Measurements from ENCODE around the gene TRAPPC3.

TRAPPC3 gene

GRCh38 chr1:36150296-36151133 is 1.2 kb upstream of the TRAPPC3 start:
- H3K9ac ChIP-seq (ENCODE audit: low read length), result peak overlapping the region; percentile 59
- no peaks in the 10 kb centered on the region for H3K36me3 ChIP-seq (ENCODE audit: control insufficient read depth, insufficient read depth, low read length)
- peak overlapping the region; percentile 45 for H3K4me3 ChIP-seq (ENCODE audit: low read depth, low read length)

GRCh38 chr1:36149973-36150295 is 648 bp upstream of the TRAPPC3 start:
- no peaks in the 10 kb centered on the region for H3K36me3 ChIP-seq (ENCODE audit: control insufficient read depth, insufficient read depth, low read length)
- peaks cover 28% of the 10 kb centered on the region for H3K4me1 ChIP-seq (ENCODE audit: control insufficient read depth, insufficient read depth, low read length)
- no peak overlapping the region for H3K27ac ChIP-seq (ENCODE audit: low read depth, low read length)
- H3K9me3 ChIP-seq (ENCODE audit: control insufficient read depth, insufficient read depth, low read depth, low read length), result no peaks in the 10 kb centered on the region
- H3K9ac ChIP-seq (ENCODE audit: low read length), result peak overlapping the region; percentile 59
- H3K27me3 ChIP-seq (ENCODE audit: control insufficient read depth, insufficient read depth, low read length), result peaks cover 31% of the 10 kb centered on the region
- peak overlapping the region; percentile 45 for H3K4me3 ChIP-seq (ENCODE audit: low read depth, low read length)

More at GRCh38 chr1:36150296-36151133, 1.2 kb upstream of the TRAPPC3 start:
- Histone ChIP-seq H3K4me1 (ENCODE audit: control insufficient read depth, insufficient read depth, low read length) (peaks cover 31% of the 10 kb centered on the region), H3K27me3 (ENCODE audit: control insufficient read depth, insufficient read depth, low read length) (peaks cover 34% of the 10 kb centered on the region), H3K27ac (ENCODE audit: low read depth, low read length) (no peak overlapping the region; the same call in 1 of the 2 replicates), H3K9me3 (ENCODE audit: control insufficient read depth, insufficient read depth, low read depth, low read length) (no peaks in the 10 kb centered on the region)

- peaks cover 20% of the 10 kb centered on the region for H3K27me3 ChIP-seq (ENCODE audit: control insufficient read depth, insufficient read depth, low read length)
- peak overlapping the region; percentile 65 for H3K9ac ChIP-seq (ENCODE audit: low read length)
- peak overlapping the region; percentile 72 for H3K4me3 ChIP-seq (ENCODE audit: low read depth, low read length)
- H3K4me1 ChIP-seq (ENCODE audit: control insufficient read depth, insufficient read depth, low read length), result peaks cover 26% of the 10 kb centered on the region
- H3K27ac ChIP-seq (ENCODE audit: low read depth, low read length), result 0 out of 2 replicates have a peak overlapping the region, but pooled peaks have one; percentile 29
- no peaks in the 10 kb centered on the region for H3K36me3 ChIP-seq (ENCODE audit: control insufficient read depth, insufficient read depth, low read length)
- no peaks in the 10 kb centered on the region for H3K9me3 ChIP-seq (ENCODE audit: control insufficient read depth, insufficient read depth, low read depth, low read length)
Measured at GRCh38 chr1:36148821-36149236, 457 bp downstream of the TRAPPC3 start.

GRCh38 chr1:36144413-36144812 is 4.9 kb downstream of the TRAPPC3 start:
- Histone ChIP-seq H3K9me3 (ENCODE audit: control insufficient read depth, insufficient read depth, low read depth, low read length) (no peaks in the 10 kb centered on the region), H3K36me3 (ENCODE audit: control insufficient read depth, insufficient read depth, low read length) (peaks cover 8% of the 10 kb centered on the region), H3K27ac (ENCODE audit: low read depth, low read length) (no peak overlapping the region), H3K27me3 (ENCODE audit: control insufficient read depth, insufficient read depth, low read length) (no peaks in the 10 kb centered on the region), H3K9ac (ENCODE audit: low read length) (no peak overlapping the region), H3K4me3 (ENCODE audit: low read depth, low read length) (no peak overlapping the region), H3K4me1 (ENCODE audit: control insufficient read depth, insufficient read depth, low read length) (no peaks in the 10 kb centered on the region)

GRCh38 chr1:36143424-36143823 is 5.9 kb downstream of the TRAPPC3 start:
- no peak overlapping the region for H3K27ac ChIP-seq (ENCODE audit: low read depth, low read length)
- no peak overlapping the region for H3K9ac ChIP-seq (ENCODE audit: low read length)
- H3K36me3 ChIP-seq (ENCODE audit: control insufficient read depth, insufficient read depth, low read length), result peaks cover 8% of the 10 kb centered on the region
- no peaks in the 10 kb centered on the region for H3K27me3 ChIP-seq (ENCODE audit: control insufficient read depth, insufficient read depth, low read length)
- H3K9me3 ChIP-seq (ENCODE audit: control insufficient read depth, insufficient read depth, low read depth, low read length), result no peaks in the 10 kb centered on the region
- H3K4me3 ChIP-seq (ENCODE audit: low read depth, low read length), result no peak overlapping the region
- no peaks in the 10 kb centered on the region for H3K4me1 ChIP-seq (ENCODE audit: control insufficient read depth, insufficient read depth, low read length)

DNA sequence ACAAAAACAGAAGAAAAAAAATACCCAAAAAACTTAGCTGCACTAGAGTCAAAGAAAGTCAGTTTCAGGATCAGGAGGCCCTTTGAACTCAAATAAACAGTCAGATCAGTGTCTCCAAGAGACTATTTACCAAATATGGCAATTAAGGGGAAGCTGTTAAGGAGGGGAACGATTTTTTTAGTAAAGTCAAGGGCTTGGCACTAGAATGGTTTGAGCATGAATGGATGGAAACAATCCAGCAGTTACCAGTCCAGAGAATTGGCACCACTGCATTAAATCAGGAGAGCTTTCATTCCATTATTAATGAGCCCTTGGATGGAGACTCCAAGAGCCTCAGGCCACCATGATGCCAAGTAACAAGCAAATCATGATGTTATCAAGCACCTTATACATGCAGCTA is 7.2 kb downstream of the TRAPPC3 start:
- Histone ChIP-seq H3K9me3 (ENCODE audit: control insufficient read depth, insufficient read depth, low read depth, low read length) (no peaks in the 10 kb centered on the region), H3K4me3 (ENCODE audit: low read depth, low read length) (no peak overlapping the region), H3K9ac (ENCODE audit: low read length) (no peak overlapping the region), H3K36me3 (ENCODE audit: control insufficient read depth, insufficient read depth, low read length) (peaks cover 21% of the 10 kb centered on the region), H3K4me1 (ENCODE audit: control insufficient read depth, insufficient read depth, low read length) (no peaks in the 10 kb centered on the region), H3K27me3 (ENCODE audit: control insufficient read depth, insufficient read depth, low read length) (no peaks in the 10 kb centered on the region), H3K27ac (ENCODE audit: low read depth, low read length) (no peak overlapping the region)

- Histone ChIP-seq H3K27me3 (ENCODE audit: control insufficient read depth, insufficient read depth, low read length) (no peaks in the 10 kb centered on the region), H3K27ac (ENCODE audit: low read depth, low read length) (no peak overlapping the region), H3K9me3 (ENCODE audit: control insufficient read depth, insufficient read depth, low read depth, low read length) (no peaks in the 10 kb centered on the region), H3K4me3 (ENCODE audit: low read depth, low read length) (no peak overlapping the region), H3K36me3 (ENCODE audit: control insufficient read depth, insufficient read depth, low read length) (peaks cover 26% of the 10 kb centered on the region), H3K9ac (ENCODE audit: low read length) (no peak overlapping the region), H3K4me1 (ENCODE audit: control insufficient read depth, insufficient read depth, low read length) (peaks cover 2% of the 10 kb centered on the region; the same call in 1 of the 2 replicates)
Measured at GRCh38 chr1:36139521-36139920, 9.8 kb downstream of the TRAPPC3 start.

DNA sequence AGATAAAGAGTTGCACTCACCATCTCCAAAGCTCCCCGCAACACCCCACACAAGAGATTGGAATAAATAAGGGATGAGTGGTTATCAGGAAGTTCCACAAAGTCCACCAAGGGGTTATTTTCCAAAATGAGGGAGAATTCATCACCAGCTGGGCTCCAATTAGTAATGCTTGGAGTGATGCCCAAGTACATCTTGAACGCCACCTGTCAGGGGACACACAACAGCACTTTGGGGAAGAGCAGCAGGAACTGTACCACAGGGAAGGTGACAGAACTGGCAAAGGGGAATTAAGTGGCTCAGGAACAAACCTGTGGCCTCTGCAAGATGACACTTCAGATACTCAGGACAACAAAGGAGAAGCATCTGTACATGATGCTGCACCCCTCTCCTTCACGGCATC is 11.5 kb downstream of the TRAPPC3 start:
- Histone ChIP-seq H3K9ac (ENCODE audit: low read length) (no peak overlapping the region), H3K4me1 (ENCODE audit: control insufficient read depth, insufficient read depth, low read length) (peaks cover 10% of the 10 kb centered on the region; the same call in 1 of the 2 replicates), H3K4me3 (ENCODE audit: low read depth, low read length) (no peak overlapping the region), H3K9me3 (ENCODE audit: control insufficient read depth, insufficient read depth, low read depth, low read length) (no peaks in the 10 kb centered on the region), H3K36me3 (ENCODE audit: control insufficient read depth, insufficient read depth, low read length) (peaks cover 26% of the 10 kb centered on the region), H3K27ac (ENCODE audit: low read depth, low read length) (no peak overlapping the region), H3K27me3 (ENCODE audit: control insufficient read depth, insufficient read depth, low read length) (no peaks in the 10 kb centered on the region)

DNA sequence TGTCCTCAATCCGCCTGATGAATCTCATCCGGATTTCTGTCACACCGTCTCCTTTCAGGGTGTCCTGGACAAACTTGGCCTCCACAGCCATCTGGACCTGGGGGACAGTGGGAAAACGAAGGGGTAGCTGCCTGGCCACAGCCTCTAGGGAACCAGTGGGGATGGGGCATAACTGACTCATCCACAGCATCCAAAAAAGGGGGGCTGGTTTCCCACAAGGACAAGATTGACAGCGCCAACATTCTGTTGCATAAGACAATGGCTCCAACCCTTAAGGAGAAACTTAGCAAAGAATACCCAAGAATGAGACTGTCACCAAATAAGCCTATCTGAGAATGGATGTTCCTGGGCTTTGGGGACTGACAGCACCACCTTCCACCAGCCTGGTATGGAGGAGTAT is 12.1 kb downstream of the TRAPPC3 start:
- Histone ChIP-seq H3K27me3 (ENCODE audit: control insufficient read depth, insufficient read depth, low read length) (no peaks in the 10 kb centered on the region), H3K9me3 (ENCODE audit: control insufficient read depth, insufficient read depth, low read depth, low read length) (no peaks in the 10 kb centered on the region), H3K4me3 (ENCODE audit: low read depth, low read length) (no peak overlapping the region), H3K36me3 (ENCODE audit: control insufficient read depth, insufficient read depth, low read length) (peaks cover 26% of the 10 kb centered on the region), H3K4me1 (ENCODE audit: control insufficient read depth, insufficient read depth, low read length) (peaks cover 10% of the 10 kb centered on the region; the same call in 1 of the 2 replicates), H3K27ac (ENCODE audit: low read depth, low read length) (no peak overlapping the region), H3K9ac (ENCODE audit: low read length) (no peak overlapping the region)

GRCh38 chr1:36136535-36136934 is 12.8 kb downstream of the TRAPPC3 start:
- Histone ChIP-seq H3K9ac (ENCODE audit: low read length) (no peak overlapping the region), H3K36me3 (ENCODE audit: control insufficient read depth, insufficient read depth, low read length) (peaks cover 26% of the 10 kb centered on the region), H3K27me3 (ENCODE audit: control insufficient read depth, insufficient read depth, low read length) (no peaks in the 10 kb centered on the region), H3K27ac (ENCODE audit: low read depth, low read length) (no peak overlapping the region), H3K9me3 (ENCODE audit: control insufficient read depth, insufficient read depth, low read depth, low read length) (no peaks in the 10 kb centered on the region), H3K4me1 (ENCODE audit: control insufficient read depth, insufficient read depth, low read length) (peaks cover 10% of the 10 kb centered on the region; the same call in 1 of the 2 replicates), H3K4me3 (ENCODE audit: low read depth, low read length) (no peak overlapping the region)

GRCh38 chr1:36135796-36136195 is 13.5 kb downstream of the TRAPPC3 start:
- H3K4me1 ChIP-seq (ENCODE audit: control insufficient read depth, insufficient read depth, low read length), result peaks cover 10% of the 10 kb centered on the region; the same call in 1 of the 2 replicates
- H3K9me3 ChIP-seq (ENCODE audit: control insufficient read depth, insufficient read depth, low read depth, low read length), result no peaks in the 10 kb centered on the region
- no peak overlapping the region for H3K9ac ChIP-seq (ENCODE audit: low read length)
- peaks cover 26% of the 10 kb centered on the region for H3K36me3 ChIP-seq (ENCODE audit: control insufficient read depth, insufficient read depth, low read length)
- no peak overlapping the region for H3K4me3 ChIP-seq (ENCODE audit: low read depth, low read length)
- no peaks in the 10 kb centered on the region for H3K27me3 ChIP-seq (ENCODE audit: control insufficient read depth, insufficient read depth, low read length)
- no peak overlapping the region for H3K27ac ChIP-seq (ENCODE audit: low read depth, low read length)

Data from HUES6 (cell line).